NCI-H82 (cell line): ENCODE data around the gene FAM216B.
"Not testable (repeated sequence)": the region's sequence is repeated elsewhere in the genome, so short reads cannot be mapped to it uniquely, and the experiment has no call there.

Experiments
- DNase-seq: peaks from one replicate; lab custom pipeline; 2025; lab: John Stamatoyannopoulos, UW

Gene FAM216B

GRCh38 chr13:42781352-42781751 lies at the start of gene FAM216B:
Gene FAM216B (plus strand): TSS chr13:42781584. CDS start chr13:42784068, 2,484 bp downstream.
- DNase-seq: no peak

- no peak for DNase-seq
Measured at GRCh38 chr13:42732073-42732472, 49.3 kb upstream of the FAM216B start.

GRCh38 chr13:42733046-42733445 lies 48.3 kb upstream of the FAM216B start:
- DNase-seq: no peak

- no peak for DNase-seq
Measured at GRCh38 chr13:42735010-42735409, 46.4 kb upstream of the FAM216B start.

- DNase-seq: peak; percentile 17
Measured at GRCh38 chr13:42740753-42741152, 40.6 kb upstream of the FAM216B start.

GRCh38 chr13:42741914-42742313 lies 39.5 kb upstream of the FAM216B start:
- no peak for DNase-seq

- DNase-seq: no peak
Measured at GRCh38 chr13:42745655-42746054, 35.7 kb upstream of the FAM216B start.

- DNase-seq: no peak
Measured at GRCh38 chr13:42746866-42747265, 34.5 kb upstream of the FAM216B start.

- no peak for DNase-seq
Measured at GRCh38 chr13:42747399-42747873, 33.9 kb upstream of the FAM216B start.

- DNase-seq: no peak
Measured at GRCh38 chr13:42750794-42751193, 30.6 kb upstream of the FAM216B start.

- DNase-seq: no peak
Measured at GRCh38 chr13:42751693-42752092, 29.7 kb upstream of the FAM216B start.

GRCh38 chr13:42752731-42753130 lies 28.7 kb upstream of the FAM216B start:
- no peak for DNase-seq

- DNase-seq: peak; percentile 20
Measured at GRCh38 chr13:42753697-42754096, 27.7 kb upstream of the FAM216B start.

- DNase-seq: no peak
Measured at GRCh38 chr13:42754801-42755510, 26.4 kb upstream of the FAM216B start.

GRCh38 chr13:42757678-42758420 lies 23.5 kb upstream of the FAM216B start:
- DNase-seq: no peak

GRCh38 chr13:42758515-42758914 lies 22.9 kb upstream of the FAM216B start:
- DNase-seq: no peak

- DNase-seq: no peak
Measured at GRCh38 chr13:42760951-42761350, 20.4 kb upstream of the FAM216B start.

- DNase-seq: no peak
Measured at GRCh38 chr13:42762251-42762650, 19.1 kb upstream of the FAM216B start.

GRCh38 chr13:42762917-42763316 lies 18.5 kb upstream of the FAM216B start:
- DNase-seq: no peak

GRCh38 chr13:42766016-42766415 lies 15.4 kb upstream of the FAM216B start:
- peak; percentile 58 for DNase-seq

GRCh38 chr13:42769650-42770049 lies 11.7 kb upstream of the FAM216B start:
- DNase-seq: peak; percentile 77

GRCh38 chr13:42776558-42776957 lies 4.8 kb upstream of the FAM216B start:
- not testable (repeated sequence) for DNase-seq

GRCh38 chr13:42777467-42777866 lies 3.9 kb upstream of the FAM216B start:
- no peak for DNase-seq
